ENCODE results near the gene ETV6.

Gene ETV6

DNA sequence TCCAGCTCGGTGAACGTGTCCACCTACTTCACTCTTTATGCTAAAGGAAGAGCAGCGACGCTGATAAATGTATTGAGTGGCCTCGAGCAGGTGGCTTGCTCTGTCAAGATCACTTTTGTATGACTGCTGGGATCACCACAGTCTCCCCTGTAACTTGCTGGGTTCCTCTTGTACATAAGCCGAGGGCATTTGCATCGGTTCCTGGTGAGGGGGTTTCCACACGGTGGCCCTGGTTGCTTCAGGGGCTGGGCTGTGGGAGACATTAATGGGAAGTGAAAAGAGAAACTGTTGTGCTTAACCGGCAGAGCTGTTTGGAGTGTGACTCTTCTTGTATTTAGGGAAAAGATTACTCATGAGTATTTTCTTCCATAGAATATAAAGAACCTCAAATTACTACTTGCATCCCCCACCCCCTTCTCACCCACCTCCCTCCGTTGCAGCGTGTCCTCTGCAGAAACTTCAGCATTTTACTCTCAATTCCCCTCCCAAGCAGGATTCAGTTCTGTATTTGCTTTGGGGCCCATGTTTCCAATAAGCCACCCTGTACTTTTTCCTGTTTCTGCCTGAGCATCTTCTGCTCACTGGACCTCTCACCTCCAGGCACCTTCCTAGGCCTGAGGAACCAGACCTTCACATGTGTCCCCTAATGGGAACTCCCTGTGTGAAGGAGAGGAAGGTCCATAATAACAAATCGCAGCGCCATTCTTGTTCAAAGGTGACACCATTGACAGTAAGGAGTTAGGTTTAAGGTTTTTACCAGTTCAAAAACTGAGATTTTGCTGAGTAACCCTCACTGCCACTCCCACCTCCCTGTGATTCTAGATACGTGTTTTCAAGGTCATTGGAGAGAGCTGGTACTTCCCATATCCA lies 187.0 kb downstream of the ETV6 start:
- DNase-seq, result peak; percentile 99

DNA sequence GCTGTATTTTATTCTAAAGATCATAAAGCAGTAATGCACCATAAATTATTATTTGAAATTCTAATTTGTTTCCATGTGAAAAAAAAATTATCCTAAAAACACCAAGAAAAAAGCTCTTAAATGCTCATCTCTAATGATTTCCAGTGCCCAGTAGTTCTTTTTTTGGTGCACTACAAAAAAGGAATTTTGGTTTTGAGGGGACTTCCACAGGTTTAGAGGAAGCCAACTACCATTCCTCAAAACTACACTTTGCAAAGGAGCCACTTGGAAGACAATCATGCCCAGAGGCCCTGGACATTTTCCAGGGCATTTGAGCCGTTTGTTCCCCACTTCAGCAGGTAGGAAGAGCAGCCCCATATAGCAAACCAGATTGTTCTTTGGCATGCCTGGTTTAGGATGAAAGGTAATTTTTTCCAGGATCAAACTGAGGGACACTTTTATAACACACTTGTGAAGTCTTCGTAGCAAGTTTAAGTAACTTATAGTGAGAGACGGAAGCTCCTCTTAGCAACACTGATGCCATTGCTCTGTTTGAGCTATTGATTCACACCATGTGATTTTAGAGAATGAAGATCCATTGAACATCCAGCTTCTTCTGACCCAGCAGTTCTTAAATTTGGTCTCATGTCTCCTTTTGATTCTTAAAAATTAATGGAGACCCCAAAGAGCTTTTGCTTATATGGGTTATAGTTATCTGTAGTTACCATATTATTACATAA lies 187.9 kb downstream of the ETV6 start:
- no peak for DNase-seq

DNA sequence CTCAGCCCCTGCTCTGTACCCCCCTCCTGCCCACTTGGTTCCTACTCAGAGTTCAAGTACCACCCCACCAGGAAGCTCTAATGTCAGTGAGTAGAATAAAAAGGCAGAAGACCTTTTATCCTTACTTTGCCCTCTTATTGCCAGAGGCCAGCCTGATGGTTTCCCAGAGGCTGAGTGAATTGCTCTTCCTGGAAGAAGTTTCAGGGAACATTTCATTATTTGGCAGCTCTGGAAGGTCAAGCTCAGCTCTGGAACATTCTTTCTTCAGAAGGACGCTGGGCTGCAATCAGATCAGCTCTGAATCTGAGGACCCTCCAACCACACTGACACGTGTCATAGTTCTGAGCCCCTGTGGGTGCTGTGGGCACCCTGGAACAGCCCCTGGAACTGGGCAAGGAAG lies 188.9 kb downstream of the ETV6 start:
- no peak for DNase-seq

DNA sequence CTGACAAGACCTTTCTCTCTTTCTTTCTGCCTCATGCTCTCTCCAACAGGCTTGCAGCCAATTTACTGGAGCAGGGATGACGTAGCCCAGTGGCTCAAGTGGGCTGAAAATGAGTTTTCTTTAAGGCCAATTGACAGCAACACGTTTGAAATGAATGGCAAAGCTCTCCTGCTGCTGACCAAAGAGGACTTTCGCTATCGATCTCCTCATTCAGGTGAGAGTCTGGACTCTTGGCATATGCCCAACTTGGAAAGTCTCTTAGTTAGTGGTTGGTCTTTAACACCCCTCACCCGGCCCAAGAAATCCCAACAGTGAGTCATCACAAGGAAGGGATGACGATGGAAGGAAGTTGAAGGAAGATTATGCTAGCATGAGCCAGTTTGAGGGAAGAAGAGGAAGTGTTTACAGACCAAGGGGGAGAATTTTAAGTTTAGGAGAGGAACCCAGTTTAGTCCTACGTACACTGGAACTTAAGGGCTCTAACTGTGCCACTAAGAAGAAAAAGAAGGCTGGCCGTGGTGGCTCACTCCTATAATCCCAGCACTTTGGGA lies 189.7 kb downstream of the ETV6 start:
- DNase-seq, result peak; percentile 92

DNA sequence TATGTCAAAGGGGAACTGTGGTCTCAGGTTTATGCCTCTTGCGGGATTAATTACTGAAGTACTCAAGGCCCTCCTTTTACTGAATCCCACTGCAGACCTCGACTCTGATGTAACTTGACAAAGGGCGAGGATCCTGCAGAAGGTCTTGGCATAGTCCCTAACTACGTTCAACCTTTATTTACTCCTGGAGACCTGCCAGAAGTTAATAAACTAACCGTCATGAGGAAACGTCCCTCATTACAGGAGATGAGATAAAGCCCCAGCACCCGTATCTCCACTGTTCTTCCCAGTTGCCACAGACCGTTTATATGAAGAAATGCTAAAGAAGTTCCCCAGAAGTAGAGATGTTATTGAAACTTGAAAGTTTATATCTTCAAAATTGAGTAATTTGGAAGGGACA lies 190.9 kb downstream of the ETV6 start:
- DNase-seq, result peak; percentile 54

DNA sequence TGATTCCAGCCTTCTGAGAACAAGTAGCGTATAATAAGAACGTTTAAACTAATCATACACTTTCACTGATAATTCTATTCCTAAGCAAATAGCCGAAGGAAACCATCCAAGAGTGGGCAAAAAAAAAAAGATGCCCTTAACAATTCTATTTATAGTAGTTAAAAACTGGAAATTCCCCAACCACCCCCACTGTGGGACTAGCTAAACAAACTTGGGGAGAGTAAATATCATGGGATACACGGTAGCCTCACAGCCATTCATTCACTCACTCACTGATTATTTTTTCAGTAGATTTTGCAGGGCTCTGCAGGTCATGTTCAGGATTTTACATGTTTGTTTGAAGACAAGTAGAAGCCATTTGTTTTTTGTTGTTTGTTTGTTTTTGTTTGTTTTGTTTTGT lies 197.0 kb downstream of the ETV6 start:
- DNase-seq, result no peak

DNA sequence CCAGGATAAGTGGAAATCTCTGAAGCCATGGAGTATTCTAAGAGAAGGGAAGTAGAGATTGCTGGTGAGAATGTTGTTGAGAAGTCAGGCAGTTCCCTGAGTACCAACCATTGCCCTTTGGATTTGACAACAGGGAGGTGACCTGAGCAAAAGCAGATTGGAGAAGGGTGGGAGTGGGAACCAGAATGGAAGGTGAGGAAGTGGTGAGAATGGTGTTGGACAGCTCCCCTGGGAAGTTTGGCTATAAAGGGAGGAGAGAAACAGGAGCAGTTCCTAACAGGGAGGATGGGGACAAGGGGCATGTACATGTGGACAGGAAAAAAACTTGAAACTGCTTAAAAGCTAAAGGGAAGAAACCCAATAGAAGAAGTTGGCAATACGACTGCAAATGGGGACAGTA lies 198.1 kb downstream of the ETV6 start:
- DNase-seq, result no peak

DNA sequence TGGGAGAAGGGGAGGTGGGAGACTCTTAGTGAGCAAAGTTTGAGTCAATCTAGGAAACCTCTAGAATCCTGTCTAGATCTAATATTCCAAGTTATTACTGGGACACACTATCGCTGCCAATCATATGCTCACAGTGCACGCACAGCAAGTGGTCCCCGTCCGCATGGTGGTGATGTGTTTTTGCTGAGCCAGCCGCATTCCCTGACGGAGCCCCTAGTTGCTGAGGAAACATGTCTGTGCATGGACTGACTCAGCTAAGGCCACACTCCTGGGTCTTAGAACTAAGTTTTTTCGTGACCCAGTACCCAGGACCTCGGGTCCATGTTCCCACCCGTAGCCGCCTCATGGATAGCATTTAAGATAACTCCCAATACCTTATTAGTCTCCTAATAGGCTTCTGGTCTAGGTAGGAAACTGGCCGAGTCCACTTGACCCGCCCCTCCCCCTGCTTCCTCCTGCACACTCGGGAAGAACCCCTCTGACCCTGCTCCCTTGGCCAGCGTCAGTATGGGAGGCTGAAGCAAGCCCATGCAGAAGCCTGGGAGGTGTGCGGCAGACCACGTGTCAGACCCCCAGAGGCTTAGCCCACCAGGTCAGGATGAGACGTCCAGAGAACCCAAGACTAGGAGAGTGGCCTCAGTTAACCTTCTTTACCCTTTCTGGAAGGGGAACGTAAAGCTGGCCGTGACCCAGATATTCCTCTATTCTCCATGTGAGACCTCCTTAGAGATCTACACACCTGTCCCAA lies 200.5 kb downstream of the ETV6 start:
- DNase-seq, result no peak

DNA sequence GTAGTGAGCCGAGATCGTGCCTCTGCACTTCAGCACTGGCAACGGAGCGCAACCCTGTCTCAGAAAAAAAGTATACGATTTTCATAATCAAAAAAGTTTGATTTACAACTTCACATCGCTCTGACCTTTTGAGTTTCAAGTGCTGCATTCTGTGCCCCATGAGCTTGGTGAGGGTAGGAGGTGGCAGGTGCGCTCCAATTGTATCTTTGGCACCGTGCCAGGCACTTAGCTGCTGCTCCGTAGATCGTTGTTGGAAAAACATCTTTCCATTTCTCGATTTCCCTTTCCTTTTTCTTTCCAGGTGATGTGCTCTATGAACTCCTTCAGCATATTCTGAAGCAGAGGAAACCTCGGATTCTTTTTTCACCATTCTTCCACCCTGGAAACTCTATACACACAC lies 203.7 kb downstream of the ETV6 start:
- DNase-seq, result no peak

DNA sequence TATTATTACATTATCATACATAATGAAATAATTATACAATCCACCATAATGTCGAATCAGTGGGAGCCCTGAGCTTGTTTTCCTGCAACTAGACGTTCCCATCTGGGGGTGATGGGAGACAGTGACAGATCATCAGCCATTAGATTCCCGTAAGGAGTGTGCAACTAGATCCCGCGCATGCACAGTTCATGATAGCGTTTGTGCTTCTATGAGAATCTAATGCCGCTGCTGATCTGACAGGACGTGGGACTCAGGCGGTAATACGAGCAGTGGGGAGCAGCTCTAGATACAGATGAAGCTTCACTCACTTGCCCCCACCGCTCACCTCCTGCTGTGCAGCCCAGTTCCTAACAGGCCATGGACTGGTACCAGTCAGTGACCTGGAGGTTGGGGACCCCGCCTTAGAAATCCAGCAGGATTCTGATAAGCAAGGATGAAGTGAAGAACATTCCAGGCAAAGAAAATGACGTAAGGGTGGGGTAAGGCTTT lies 204.6 kb downstream of the ETV6 start:
- no peak for DNase-seq

DNA sequence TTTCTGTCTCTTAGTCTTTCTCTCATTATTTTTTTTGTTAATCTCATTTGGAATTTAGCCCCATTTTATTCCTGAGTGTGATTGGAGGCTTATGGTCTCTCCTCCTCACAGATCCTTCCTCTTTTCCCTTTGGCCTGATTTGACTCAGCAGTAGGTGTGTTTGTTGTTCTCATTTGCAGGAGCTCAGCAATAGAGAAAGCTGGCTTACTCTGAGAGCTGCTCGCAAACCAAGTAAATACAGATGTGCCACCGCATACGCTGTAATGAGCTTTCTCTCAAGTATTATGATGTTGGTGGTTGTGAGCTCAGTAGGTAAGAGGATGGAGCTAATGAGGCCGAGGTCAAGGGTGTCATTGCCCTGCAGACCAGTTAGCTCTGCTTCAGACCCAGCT lies 206.5 kb downstream of the ETV6 start:
- peak; percentile 65 for DNase-seq

DNA sequence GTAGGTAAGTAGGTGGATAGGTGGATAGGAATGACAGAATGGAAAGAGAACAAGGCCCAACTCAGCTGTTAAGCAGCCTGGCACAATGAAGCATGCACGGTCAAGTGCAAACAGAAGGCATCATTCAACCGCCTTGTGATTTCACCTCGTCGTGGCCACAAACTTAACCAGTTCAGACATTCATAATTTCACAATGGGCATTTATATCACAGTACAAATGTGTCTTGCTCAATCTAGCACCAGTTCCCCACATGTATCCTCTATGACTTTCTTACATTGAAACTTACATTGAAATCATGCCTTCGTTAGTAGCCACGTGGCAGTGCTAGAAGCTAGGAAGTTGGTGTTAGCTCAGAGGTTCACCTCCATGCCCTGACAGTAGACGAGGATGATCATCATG lies 207.5 kb downstream of the ETV6 start:
- peak; percentile 96 for DNase-seq

DNA sequence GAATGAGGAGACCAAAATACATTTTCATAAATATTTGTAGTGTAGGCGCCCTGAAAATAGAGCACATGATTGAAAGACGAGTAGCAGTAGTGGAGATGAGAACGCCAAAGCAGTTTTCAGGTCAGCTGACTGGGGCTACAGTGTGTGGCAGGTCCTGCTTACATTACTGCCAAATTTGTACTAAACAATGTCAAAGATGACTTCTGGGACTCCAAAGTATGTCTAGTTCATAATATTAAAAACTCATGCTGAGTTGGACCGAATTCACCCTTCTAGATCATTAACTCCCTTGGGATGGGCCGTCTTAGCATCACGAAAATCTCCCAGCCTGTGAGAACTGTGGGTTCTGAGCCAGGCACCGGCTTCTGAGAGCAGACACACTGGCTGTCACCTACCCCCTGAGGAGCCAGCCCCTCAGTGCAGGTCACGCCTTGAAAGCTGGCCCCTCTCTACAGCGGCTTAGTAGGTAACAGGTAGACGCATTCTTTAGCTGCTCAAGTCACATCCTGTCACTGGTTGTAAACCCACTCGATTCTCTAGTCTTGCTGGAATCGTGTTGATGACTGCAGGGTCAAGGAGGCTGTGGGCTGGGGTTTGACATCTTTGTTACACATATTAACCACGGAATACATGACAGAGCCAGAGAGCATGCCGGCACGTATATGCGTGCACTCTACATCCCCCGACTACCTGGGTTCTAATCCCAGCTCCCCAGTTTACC lies 210.4 kb downstream of the ETV6 start:
- DNase-seq, result no peak

DNA sequence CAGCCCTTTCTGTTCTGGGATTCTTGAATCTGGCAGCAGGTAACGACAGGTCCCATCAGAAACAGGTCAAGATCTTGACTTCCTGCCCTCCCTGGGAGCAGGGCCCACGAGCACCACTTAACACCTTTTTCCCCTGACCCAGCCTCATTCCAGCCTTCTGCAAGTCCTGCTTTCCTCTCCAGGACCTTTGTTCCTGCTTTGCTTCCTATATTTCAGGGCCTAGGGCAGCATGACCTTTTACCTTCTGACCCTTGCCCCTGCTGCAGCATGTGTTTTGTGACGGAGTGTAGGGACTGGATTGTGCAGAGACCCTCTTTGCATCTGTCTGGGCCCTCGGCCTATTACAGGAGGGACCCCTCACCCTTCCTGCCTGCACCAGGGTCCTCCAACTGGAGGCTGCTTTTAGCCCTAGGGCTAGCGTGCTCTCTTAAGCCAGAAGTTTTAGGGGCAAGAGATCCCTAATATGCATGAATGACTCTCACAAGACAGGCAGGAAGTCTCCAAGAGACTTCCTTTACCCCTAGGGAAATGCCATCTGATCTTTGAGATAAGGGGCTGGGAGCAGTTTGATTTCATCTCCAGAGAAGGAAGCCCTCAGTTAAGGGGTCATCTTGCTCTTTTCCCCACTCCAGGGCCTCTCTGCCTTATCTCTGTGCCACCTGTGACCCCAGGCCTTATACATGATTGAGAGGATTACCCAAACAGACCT lies 211.8 kb downstream of the ETV6 start:
- no peak for DNase-seq

DNA sequence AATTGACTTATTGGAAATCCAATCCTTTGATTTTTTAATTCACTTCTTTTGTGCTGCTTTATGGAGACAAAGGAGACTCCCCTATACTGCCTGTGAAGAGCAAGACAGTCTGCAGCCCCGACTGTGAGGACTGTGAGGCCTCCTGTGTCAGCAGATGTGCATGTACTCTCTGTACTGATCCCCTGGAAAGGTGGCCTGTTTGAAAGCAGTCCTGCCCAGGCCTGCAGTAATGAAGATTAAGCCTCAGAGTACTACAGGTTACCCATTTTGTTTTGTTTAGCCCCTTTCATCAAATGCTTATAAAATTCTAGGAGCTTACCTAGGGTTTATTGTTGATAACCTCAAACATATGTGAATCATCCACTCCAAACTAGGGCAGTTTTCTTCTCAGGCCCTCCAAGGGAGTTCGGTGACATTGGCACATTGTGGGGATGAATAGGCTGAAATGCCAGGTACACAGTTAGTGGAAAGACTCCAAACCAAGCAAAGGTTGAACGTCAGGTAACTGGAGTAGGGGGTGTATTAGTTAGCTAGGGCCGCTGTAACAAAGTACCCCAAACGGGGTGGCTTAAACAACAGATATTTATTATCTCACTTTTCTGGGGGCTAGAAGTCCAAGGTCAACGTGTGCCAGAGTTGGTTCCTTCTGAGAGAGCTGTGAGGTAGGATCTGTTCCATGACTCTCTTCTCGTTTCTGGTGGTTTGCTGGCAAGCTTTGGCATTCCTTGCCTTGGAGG lies 212.6 kb downstream of the ETV6 start:
- DNase-seq, result no peak

DNA sequence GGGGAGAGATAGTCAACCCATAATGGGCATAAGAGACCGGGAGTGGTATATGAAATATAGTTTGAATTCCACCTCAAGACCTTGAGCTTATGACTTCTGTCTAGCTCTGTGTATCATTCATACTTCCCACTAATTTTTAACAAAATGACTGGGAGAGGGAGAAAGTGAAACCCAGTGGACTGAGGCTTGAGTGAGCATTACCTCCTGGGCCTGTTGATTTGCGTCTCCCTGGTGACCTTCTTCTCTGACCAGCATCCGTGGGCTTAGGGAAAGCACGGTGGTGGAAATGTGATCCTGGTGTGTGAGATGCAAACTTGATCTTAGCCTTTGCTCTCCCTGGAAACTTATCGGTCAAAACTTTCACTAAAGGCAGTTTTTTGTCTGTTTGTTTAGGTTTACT lies 213.3 kb downstream of the ETV6 start:
- DNase-seq, result peak; percentile 91

DNA sequence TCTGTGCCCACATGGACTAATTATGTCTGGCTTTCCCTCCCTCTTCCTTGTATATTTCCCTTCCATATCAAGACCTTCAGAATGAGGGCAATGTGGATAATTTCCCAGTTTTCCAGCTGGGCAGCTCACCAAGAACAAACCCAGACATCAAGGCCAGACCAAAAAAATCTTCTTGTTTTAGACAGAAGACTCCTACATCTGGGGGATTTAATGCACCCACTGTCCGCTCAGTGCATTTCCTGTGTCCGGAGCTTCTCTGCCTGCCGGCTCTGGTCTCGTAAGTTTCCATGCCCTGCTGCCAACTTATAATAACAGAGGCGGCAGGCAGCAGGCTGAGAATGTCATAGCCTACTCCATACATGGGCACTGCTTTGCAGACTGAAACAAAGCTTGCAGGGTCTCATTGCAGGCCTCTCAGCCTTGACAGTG lies 214.0 kb downstream of the ETV6 start:
- no peak for DNase-seq

DNA sequence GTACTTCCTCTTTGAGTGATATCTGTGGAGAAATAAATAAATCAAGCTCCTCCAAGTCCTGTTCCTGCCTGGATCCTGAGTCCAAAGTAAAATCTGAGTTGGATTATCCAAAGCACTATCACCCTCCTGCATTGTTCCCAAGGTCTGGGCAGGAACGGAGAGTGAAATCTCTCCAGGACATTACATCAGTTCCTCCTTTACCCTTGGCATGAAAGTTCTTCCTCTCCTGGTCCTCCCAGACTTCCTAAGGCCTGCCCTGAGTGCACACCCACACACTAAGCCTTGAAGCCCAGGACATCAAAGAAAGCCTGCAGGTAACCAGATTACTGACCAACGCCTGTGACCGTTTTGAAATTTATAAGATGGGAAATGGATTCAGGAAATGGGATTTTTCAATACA lies 214.5 kb downstream of the ETV6 start:
- DNase-seq, result peak; percentile 53

DNA sequence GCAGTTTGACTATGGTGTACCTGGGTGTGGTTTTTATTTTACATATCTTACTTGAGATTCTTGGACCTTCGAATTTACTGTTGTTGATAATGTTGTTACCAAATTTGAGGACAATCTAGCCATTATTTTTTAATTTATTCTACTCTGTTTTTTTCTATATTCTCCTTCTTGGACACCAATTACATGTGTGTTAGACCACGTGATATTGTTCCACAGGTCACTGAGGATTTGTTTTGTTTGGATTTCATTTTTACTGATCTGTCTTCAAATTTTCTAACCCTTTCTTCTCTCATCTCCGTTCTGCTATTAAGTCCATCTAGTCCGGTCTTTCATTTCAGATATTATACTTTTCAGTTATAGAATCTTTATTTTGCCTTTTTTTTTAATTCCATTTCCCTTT lies 216.3 kb downstream of the ETV6 start:
- no peak for DNase-seq

DNA sequence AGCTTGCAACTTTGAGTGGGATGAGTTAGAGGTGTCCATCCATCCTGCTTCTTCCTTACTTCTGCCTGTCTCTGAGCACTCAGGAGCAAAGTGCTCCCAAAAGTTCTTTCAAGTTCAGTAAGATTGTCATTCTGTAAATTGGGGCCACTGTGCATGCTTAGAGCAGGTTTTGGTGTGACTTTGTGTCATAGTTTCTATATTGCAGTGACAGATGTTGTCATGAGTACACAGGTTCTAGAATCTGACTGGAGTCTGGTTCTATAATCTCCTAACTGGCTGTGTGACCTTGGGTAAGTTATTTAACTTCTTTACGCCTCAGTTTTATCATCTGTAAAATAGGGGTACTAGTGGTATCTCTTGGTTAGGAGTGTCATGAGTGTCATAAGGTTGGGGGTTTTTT lies 218.6 kb downstream of the ETV6 start:
- DNase-seq, result no peak

DNA sequence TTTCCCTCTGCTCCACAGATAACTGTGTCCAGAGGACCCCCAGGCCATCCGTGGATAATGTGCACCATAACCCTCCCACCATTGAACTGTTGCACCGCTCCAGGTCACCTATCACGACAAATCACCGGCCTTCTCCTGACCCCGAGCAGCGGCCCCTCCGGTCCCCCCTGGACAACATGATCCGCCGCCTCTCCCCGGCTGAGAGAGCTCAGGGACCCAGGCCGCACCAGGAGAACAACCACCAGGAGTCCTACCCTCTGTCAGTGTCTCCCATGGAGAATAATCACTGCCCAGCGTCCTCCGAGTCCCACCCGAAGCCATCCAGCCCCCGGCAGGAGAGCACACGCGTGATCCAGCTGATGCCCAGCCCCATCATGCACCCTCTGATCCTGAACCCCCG lies 219.9 kb downstream of the ETV6 start:
- DNase-seq, result no peak

All from inflammatory macrophage treated with lipopolysaccharide for 4 hours (primary cell).